Kidney tubule cell (primary cell): ENCODE measurements around the gene EYA3.

ENCODE experiments used
- DNase-seq: peaks from one replicate; pipeline ENCODE4 v3.0.0-alpha.2; 2018; ENCODE audit warnings: low spot score

Gene EYA3

GRCh38 chr1:28088168-28088961 is at the start of gene EYA3:
Gene EYA3, minus strand, starts transcription at chr1:28088610. Its CDS starts 30,584 bp downstream, at chr1:28058026.
- peak; percentile 99 for DNase-seq

- DNase-seq: peak; percentile 70
These were observed 48.7 kb upstream of the EYA3 start for GRCh38 chr1:28136922-28137613.

GRCh38 chr1:28136169-28136921 is 47.9 kb upstream of the EYA3 start:
- DNase-seq: peak; percentile 58

GRCh38 chr1:28135371-28136168 is 47.2 kb upstream of the EYA3 start:
- DNase-seq: peak; percentile 98

GRCh38 chr1:28134651-28135207 is 46.3 kb upstream of the EYA3 start:
- no peak for DNase-seq

GRCh38 chr1:28132171-28133167 is 44.1 kb upstream of the EYA3 start:
- no peak for DNase-seq

- DNase-seq: no peak
These were observed 42.5 kb upstream of the EYA3 start for GRCh38 chr1:28130901-28131300.

- DNase-seq: peak; percentile 98
These were observed 40.7 kb upstream of the EYA3 start for GRCh38 chr1:28129150-28129549.

- DNase-seq: no peak
These were observed 39.3 kb upstream of the EYA3 start for GRCh38 chr1:28127617-28128257.

GRCh38 chr1:28126783-28127490 is 38.5 kb upstream of the EYA3 start:
- no peak for DNase-seq

- no peak for DNase-seq
These were observed 37.8 kb upstream of the EYA3 start for GRCh38 chr1:28126212-28126611.

- DNase-seq: peak; percentile 90
These were observed 35.1 kb upstream of the EYA3 start for GRCh38 chr1:28123461-28123961.

- peak; percentile 65 for DNase-seq
These were observed 33.8 kb upstream of the EYA3 start for GRCh38 chr1:28122183-28122582.

GRCh38 chr1:28119556-28119955 is 31.1 kb upstream of the EYA3 start:
- DNase-seq: no peak

- no peak for DNase-seq
These were observed 30.4 kb upstream of the EYA3 start for GRCh38 chr1:28118640-28119307.

- no peak for DNase-seq
These were observed 26.9 kb upstream of the EYA3 start for GRCh38 chr1:28115267-28115666.

- no peak for DNase-seq
These were observed 26.4 kb upstream of the EYA3 start for GRCh38 chr1:28114844-28115243.

- no peak for DNase-seq
These were observed 24.8 kb upstream of the EYA3 start for GRCh38 chr1:28113242-28113572.
